ENCODE measurements around the gene CMKLR1.

DNA sequence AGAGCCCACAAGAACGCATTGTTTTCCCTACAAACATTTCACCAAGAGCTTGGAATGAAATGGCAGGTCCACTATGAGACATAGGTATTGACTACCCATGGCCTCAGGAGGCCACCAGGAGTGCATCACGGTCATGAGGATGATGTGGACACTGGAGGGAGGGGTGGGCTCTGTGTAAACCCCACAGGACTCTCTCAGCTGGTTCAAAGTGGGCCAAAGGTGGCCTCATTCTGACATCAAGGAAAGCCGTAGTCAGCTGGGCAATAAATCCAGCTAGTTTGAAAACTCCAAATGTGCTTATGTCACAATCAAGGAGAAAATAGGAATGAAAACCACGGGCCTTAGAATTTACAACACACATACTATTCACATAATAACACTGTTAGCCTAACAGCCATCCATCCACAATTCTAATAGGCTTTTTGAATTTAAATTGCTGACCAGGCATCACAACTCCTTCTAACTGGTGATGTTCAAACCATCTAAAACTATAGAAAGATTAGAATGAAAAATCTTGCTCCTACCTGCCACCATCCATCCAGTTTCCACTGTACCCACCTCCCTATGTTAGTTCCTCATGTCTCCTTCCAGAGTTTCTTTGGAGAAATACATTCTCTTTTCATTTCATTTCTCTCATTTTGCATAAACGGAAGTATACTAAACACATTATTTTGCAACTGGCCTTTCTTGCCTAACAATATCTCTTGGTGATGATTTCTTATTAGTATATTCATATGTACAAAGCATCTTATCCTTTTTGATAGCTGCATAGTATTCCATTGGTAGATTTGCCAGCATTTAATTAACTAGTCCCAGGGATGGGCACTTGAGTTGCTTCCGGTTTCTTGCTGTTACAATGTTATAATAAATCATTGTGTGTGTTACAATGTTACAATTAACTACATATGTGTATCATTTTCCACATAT, 21.5 kb downstream of the CMKLR1 start:
- TF ChIP-seq, protein P1, sequence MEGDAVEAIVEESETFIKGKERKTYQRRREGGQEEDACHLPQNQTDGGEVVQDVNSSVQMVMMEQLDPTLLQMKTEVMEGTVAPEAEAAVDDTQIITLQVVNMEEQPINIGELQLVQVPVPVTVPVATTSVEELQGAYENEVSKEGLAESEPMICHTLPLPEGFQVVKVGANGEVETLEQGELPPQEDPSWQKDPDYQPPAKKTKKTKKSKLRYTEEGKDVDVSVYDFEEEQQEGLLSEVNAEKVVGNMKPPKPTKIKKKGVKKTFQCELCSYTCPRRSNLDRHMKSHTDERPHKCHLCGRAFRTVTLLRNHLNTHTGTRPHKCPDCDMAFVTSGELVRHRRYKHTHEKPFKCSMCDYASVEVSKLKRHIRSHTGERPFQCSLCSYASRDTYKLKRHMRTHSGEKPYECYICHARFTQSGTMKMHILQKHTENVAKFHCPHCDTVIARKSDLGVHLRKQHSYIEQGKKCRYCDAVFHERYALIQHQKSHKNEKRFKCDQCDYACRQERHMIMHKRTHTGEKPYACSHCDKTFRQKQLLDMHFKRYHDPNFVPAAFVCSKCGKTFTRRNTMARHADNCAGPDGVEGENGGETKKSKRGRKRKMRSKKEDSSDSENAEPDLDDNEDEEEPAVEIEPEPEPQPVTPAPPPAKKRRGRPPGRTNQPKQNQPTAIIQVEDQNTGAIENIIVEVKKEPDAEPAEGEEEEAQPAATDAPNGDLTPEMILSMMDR (IDR thresholded peaks at IDR 0.05; ENCODE audit: low read length): no peak
- no peak for TF ChIP-seq EZH2 (IDR thresholded peaks at IDR 0.05; ENCODE audit: borderline replicate concordance, low read length)
